GM23338 (cell line): ENCODE data around the gene TMEM92. TPM values are rescaled to one million over a fixed set of nuclear protein-coding genes. Genes with fewer than 3 reads are reported as not detected.

Experiments used
- CREB1 ChIP-seq: fragments of 250-450 bp; sonication (Bioruptor Pico); IDR thresholded peaks from 2 replicates; pipeline ENCODE4 v1.5.0; 2020; ENCODE audit warnings: low read depth, mild to moderate bottlenecking, moderate library complexity
- JUNB ChIP-seq: IDR thresholded peaks from one replicate; pipeline ENCODE4 v1.6.1; 2016; ENCODE audit warnings: antibody characterized with exemption; ENCODE audit not compliant: unreplicated experiment
- NANOG ChIP-seq: IDR thresholded peaks from 2 replicates; pipeline ENCODE4 v1.6.1; 2016; ENCODE audit warnings: antibody characterized with exemption, borderline replicate concordance
- POLR2AphosphoS5 ChIP-seq: IDR thresholded peaks from 2 replicates; pipeline ENCODE4 v1.6.1; 2016; ENCODE audit warnings: antibody characterized with exemption, low read depth
- STAT1 ChIP-seq: IDR thresholded peaks from one replicate; pipeline ENCODE4 v1.6.1; 2016; ENCODE audit warnings: antibody characterized with exemption; ENCODE audit not compliant: unreplicated experiment
- ZNF114 ChIP-seq: fragments of 250-450 bp; sonication (Bioruptor Pico); IDR thresholded peaks from 2 replicates; pipeline ENCODE4 v1.5.0; 2020; ENCODE audit warnings: mild to moderate bottlenecking, moderate library complexity
- ZNF331 ChIP-seq: fragments of 250-450 bp; sonication (Bioruptor Pico); IDR thresholded peaks from 2 replicates; pipeline ENCODE4 v1.5.0; 2020; ENCODE audit warnings: low read depth, mild to moderate bottlenecking, moderate library complexity
- ZNF462 ChIP-seq: fragments of 250-450 bp; sonication (Bioruptor Pico); IDR thresholded peaks from 2 replicates; pipeline ENCODE4 v1.5.0; 2020; ENCODE audit warnings: mild to moderate bottlenecking, moderate library complexity
- polyA plus RNA-seq: library from polyadenylated mRNA; unstranded; fragments of >200 nt; fragmentation: Nextera tagmentation; extraction: Ambion mirVana; gene quantifications from 2 replicates; pipeline ENCODE4 v1.2.1, GENCODE V29; 2016
- total RNA-seq: library from RNA; depleted of rRNA; stranded (reverse); fragments of >200 nt; shearing (Covaris generic); gene quantifications from 2 replicates; pipeline ENCODE4 v1.2.3, GENCODE V29; 2014
- TF ChIP-seq, protein P1 (sequence below): IDR thresholded peaks from 2 replicates; pipeline ENCODE4 v1.6.1; 2016; ENCODE audit warnings: antibody characterized with exemption
- TF ChIP-seq, protein P2 (sequence below): IDR thresholded peaks from one replicate; pipeline ENCODE4 v1.6.1; 2018; ENCODE audit warnings: antibody characterized with exemption; ENCODE audit not compliant: unreplicated experiment

The TMEM92 gene
- total and polyA plus RNA-seq, 2 experiments from 2014 or later, result 9.7 to 18.4 TPM

GRCh38 chr17:50283246-50283645 lies 9.0 kb downstream of the TMEM92 start (continued):
- no peak for TF ChIP-seq ZNF462 (CRISPR knock-in tag)
- no peak for TF ChIP-seq STAT1
- no peak for TF ChIP-seq POLR2AphosphoS5
- no peak for TF ChIP-seq NANOG
- TF ChIP-seq, protein P1, sequence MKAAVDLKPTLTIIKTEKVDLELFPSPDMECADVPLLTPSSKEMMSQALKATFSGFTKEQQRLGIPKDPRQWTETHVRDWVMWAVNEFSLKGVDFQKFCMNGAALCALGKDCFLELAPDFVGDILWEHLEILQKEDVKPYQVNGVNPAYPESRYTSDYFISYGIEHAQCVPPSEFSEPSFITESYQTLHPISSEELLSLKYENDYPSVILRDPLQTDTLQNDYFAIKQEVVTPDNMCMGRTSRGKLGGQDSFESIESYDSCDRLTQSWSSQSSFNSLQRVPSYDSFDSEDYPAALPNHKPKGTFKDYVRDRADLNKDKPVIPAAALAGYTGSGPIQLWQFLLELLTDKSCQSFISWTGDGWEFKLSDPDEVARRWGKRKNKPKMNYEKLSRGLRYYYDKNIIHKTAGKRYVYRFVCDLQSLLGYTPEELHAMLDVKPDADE, result no peak
- TF ChIP-seq, protein P2, sequence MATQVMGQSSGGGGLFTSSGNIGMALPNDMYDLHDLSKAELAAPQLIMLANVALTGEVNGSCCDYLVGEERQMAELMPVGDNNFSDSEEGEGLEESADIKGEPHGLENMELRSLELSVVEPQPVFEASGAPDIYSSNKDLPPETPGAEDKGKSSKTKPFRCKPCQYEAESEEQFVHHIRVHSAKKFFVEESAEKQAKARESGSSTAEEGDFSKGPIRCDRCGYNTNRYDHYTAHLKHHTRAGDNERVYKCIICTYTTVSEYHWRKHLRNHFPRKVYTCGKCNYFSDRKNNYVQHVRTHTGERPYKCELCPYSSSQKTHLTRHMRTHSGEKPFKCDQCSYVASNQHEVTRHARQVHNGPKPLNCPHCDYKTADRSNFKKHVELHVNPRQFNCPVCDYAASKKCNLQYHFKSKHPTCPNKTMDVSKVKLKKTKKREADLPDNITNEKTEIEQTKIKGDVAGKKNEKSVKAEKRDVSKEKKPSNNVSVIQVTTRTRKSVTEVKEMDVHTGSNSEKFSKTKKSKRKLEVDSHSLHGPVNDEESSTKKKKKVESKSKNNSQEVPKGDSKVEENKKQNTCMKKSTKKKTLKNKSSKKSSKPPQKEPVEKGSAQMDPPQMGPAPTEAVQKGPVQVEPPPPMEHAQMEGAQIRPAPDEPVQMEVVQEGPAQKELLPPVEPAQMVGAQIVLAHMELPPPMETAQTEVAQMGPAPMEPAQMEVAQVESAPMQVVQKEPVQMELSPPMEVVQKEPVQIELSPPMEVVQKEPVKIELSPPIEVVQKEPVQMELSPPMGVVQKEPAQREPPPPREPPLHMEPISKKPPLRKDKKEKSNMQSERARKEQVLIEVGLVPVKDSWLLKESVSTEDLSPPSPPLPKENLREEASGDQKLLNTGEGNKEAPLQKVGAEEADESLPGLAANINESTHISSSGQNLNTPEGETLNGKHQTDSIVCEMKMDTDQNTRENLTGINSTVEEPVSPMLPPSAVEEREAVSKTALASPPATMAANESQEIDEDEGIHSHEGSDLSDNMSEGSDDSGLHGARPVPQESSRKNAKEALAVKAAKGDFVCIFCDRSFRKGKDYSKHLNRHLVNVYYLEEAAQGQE, result no peak
- TF ChIP-seq JUNB, result no peak
- no peak for TF ChIP-seq ZNF114 (CRISPR knock-in tag)
- TF ChIP-seq ZNF331 (CRISPR knock-in tag), result no peak
- TF ChIP-seq CREB1 (CRISPR knock-in tag), result no peak
